IPS-18c (cell line): ENCODE data around the gene PWP2.
"Not testable (repeated sequence)": the region's sequence is repeated elsewhere in the genome, so short reads cannot be mapped to it uniquely, and the experiment has no call there.

Experiments
- H3K4me3 ChIP-seq: 2 replicates; pipeline ENCODE4 v1.7.0; 2013; ENCODE audit warnings: low read depth, mild to moderate bottlenecking, low read length, moderate library complexity; ENCODE audit not compliant: insufficient read depth
- H3K9me3 ChIP-seq: one replicate; pipeline ENCODE4 v1.6.1; 2013; ENCODE audit warnings: mild to moderate bottlenecking, low read length, moderate library complexity; ENCODE audit not compliant: control insufficient read depth, insufficient read depth

The PWP2 gene

GRCh38 chr21:44094832-44095231, 12.4 kb upstream of the PWP2 start:
- Histone ChIP-seq H3K9me3 (no peaks in the 10 kb centered on the region), H3K4me3 (no peak overlapping the region)

- not testable (repeated sequence) for H3K4me3 ChIP-seq, H3K9me3 ChIP-seq
These were observed 8.7 kb upstream of the PWP2 start for GRCh38 chr21:44098507-44098906.

- not testable (repeated sequence) for H3K4me3 ChIP-seq, H3K9me3 ChIP-seq
These were observed 8.2 kb upstream of the PWP2 start for GRCh38 chr21:44098964-44099363.

- not testable (repeated sequence) for H3K4me3 ChIP-seq, H3K9me3 ChIP-seq
These were observed 390 bp downstream of the PWP2 start for GRCh38 chr21:44107589-44107988.

- not testable (repeated sequence) for H3K4me3 ChIP-seq, H3K9me3 ChIP-seq
These were observed 6.6 kb downstream of the PWP2 start for GRCh38 chr21:44113702-44114371.

- H3K4me3 ChIP-seq, H3K9me3 ChIP-seq: not testable (repeated sequence)
These were observed 14.9 kb downstream of the PWP2 start for GRCh38 chr21:44122131-44122530.

GRCh38 chr21:44127827-44128226, 20.6 kb downstream of the PWP2 start:
- not testable (repeated sequence) for H3K4me3 ChIP-seq, H3K9me3 ChIP-seq

GRCh38 chr21:44133715-44134057, 26.5 kb downstream of the PWP2 start:
- H3K9me3 ChIP-seq, H3K4me3 ChIP-seq: not testable (repeated sequence)

- not testable (repeated sequence) for H3K4me3 ChIP-seq, H3K9me3 ChIP-seq
These were observed 27.5 kb downstream of the PWP2 start for GRCh38 chr21:44134732-44135131.

- H3K9me3 ChIP-seq, H3K4me3 ChIP-seq: not testable (repeated sequence)
These were observed 30.8 kb downstream of the PWP2 start for GRCh38 chr21:44138039-44138438.

GRCh38 chr21:44139787-44140551, 32.8 kb downstream of the PWP2 start:
- not testable (repeated sequence) for H3K4me3 ChIP-seq, H3K9me3 ChIP-seq

- H3K4me3 ChIP-seq, H3K9me3 ChIP-seq: not testable (repeated sequence)
These were observed 33.3 kb downstream of the PWP2 start for GRCh38 chr21:44140552-44140932.

- not testable (repeated sequence) for H3K4me3 ChIP-seq, H3K9me3 ChIP-seq
These were observed 35.3 kb downstream of the PWP2 start for GRCh38 chr21:44142470-44142869.

GRCh38 chr21:44143380-44143779, 36.2 kb downstream of the PWP2 start:
- not testable (repeated sequence) for H3K9me3 ChIP-seq, H3K4me3 ChIP-seq

- not testable (repeated sequence) for H3K4me3 ChIP-seq, H3K9me3 ChIP-seq
These were observed 36.8 kb downstream of the PWP2 start for GRCh38 chr21:44143996-44144395.

- H3K4me3 ChIP-seq, H3K9me3 ChIP-seq: not testable (repeated sequence)
These were observed 37.8 kb downstream of the PWP2 start for GRCh38 chr21:44144784-44145602.

GRCh38 chr21:44145616-44146015, 38.4 kb downstream of the PWP2 start:
- H3K9me3 ChIP-seq, H3K4me3 ChIP-seq: not testable (repeated sequence)

GRCh38 chr21:44147108-44147507, 39.9 kb downstream of the PWP2 start:
- not testable (repeated sequence) for H3K4me3 ChIP-seq, H3K9me3 ChIP-seq
